ENCODE measurements around the gene ERRFI1.

Gene ERRFI1

GRCh38 chr1:8017495-8018197, 8.5 kb downstream of the ERRFI1 start:
- DNase-seq: peak; percentile 92

- no peak for DNase-seq
These were observed 9.2 kb downstream of the ERRFI1 start for GRCh38 chr1:8016895-8017241.

- DNase-seq: no peak
These were observed 9.8 kb downstream of the ERRFI1 start for GRCh38 chr1:8016210-8016894.

- no peak for DNase-seq
These were observed 10.3 kb downstream of the ERRFI1 start for GRCh38 chr1:8015809-8016165.

GRCh38 chr1:8015036-8015808, 10.9 kb downstream of the ERRFI1 start:
- peak; percentile 86 for DNase-seq

GRCh38 chr1:8014381-8014988, 11.6 kb downstream of the ERRFI1 start:
- no peak for DNase-seq

- no peak for DNase-seq
These were observed 12.3 kb downstream of the ERRFI1 start for GRCh38 chr1:8013800-8014199.

GRCh38 chr1:8013399-8013798, 12.7 kb downstream of the ERRFI1 start:
- no peak for DNase-seq

GRCh38 chr1:8012955-8013354, 13.2 kb downstream of the ERRFI1 start:
- no peak for DNase-seq

GRCh38 chr1:8011923-8012858, 13.9 kb downstream of the ERRFI1 start:
- DNase-seq: no peak

- no peak for DNase-seq
These were observed 15.1 kb downstream of the ERRFI1 start for GRCh38 chr1:8011016-8011415.

- DNase-seq: no peak
These were observed 15.9 kb downstream of the ERRFI1 start for GRCh38 chr1:8010080-8010664.

GRCh38 chr1:8009043-8010002, 16.8 kb downstream of the ERRFI1 start:
- no peak for DNase-seq

- DNase-seq: no peak
These were observed 19.8 kb downstream of the ERRFI1 start for GRCh38 chr1:8006037-8006963.

GRCh38 chr1:8004803-8005573, 21.1 kb downstream of the ERRFI1 start:
- DNase-seq: peak; percentile 95

GRCh38 chr1:8004113-8004802, 21.9 kb downstream of the ERRFI1 start:
- DNase-seq: no peak

GRCh38 chr1:8003438-8004112, 22.5 kb downstream of the ERRFI1 start:
- DNase-seq: no peak

- DNase-seq: no peak
These were observed 23.2 kb downstream of the ERRFI1 start for GRCh38 chr1:8002921-8003320.

All from fibroblast of skin of right quadriceps (primary cell).